ENCODE data around the gene ITPRID1.
A peak's percentile ranks its signal among the peaks of the same experiment; 100 is the strongest.
"Not testable (repeated sequence)": the region's sequence is repeated elsewhere in the genome, so short reads cannot be mapped to it uniquely, and the experiment has no call there.

The ITPRID1 gene

GRCh38 chr7:31513790-31514189, at the start of gene ITPRID1:
ITPRID1 (plus strand) TSS chr7:31514090; CDS start chr7:31553025, 38,935 bp downstream.
- no peak for DNase-seq

- no peak for DNase-seq
These were observed 49.3 kb upstream of the ITPRID1 start for GRCh38 chr7:31464601-31465000.

GRCh38 chr7:31465285-31465684, 48.6 kb upstream of the ITPRID1 start:
- no peak for DNase-seq

GRCh38 chr7:31466036-31466435, 47.9 kb upstream of the ITPRID1 start:
- DNase-seq = no peak

- not testable (repeated sequence) for DNase-seq
These were observed 43.0 kb upstream of the ITPRID1 start for GRCh38 chr7:31470883-31471282.

- DNase-seq = no peak
These were observed 38.5 kb upstream of the ITPRID1 start for GRCh38 chr7:31475368-31475767.

GRCh38 chr7:31476073-31476745, 37.7 kb upstream of the ITPRID1 start:
- no peak for DNase-seq

- no peak for DNase-seq
These were observed 36.8 kb upstream of the ITPRID1 start for GRCh38 chr7:31476941-31477677.

- DNase-seq = no peak
These were observed 35.9 kb upstream of the ITPRID1 start for GRCh38 chr7:31478018-31478417.

- no peak for DNase-seq
These were observed 35.2 kb upstream of the ITPRID1 start for GRCh38 chr7:31478721-31479120.

GRCh38 chr7:31487071-31487470, 26.8 kb upstream of the ITPRID1 start:
- DNase-seq = no peak

- no peak for DNase-seq
These were observed 26.4 kb upstream of the ITPRID1 start for GRCh38 chr7:31487476-31487875.

- DNase-seq = peak; percentile 30 to 41
These were observed 25.2 kb upstream of the ITPRID1 start for GRCh38 chr7:31488562-31489203.

- DNase-seq = no peak
These were observed 23.0 kb upstream of the ITPRID1 start for GRCh38 chr7:31490796-31491314.

GRCh38 chr7:31492086-31492485, 21.8 kb upstream of the ITPRID1 start:
- no peak for DNase-seq

GRCh38 chr7:31493714-31494181, 20.1 kb upstream of the ITPRID1 start:
- DNase-seq = no peak

- DNase-seq = no peak
These were observed 19.5 kb upstream of the ITPRID1 start for GRCh38 chr7:31494421-31494820.

- no peak for DNase-seq
These were observed 18.2 kb upstream of the ITPRID1 start for GRCh38 chr7:31495653-31496052.

GRCh38 chr7:31497516-31497915, 16.4 kb upstream of the ITPRID1 start:
- no peak for DNase-seq

- DNase-seq = no peak
These were observed 13.2 kb upstream of the ITPRID1 start for GRCh38 chr7:31500656-31501055.

GRCh38 chr7:31508823-31509222, 5.1 kb upstream of the ITPRID1 start:
- DNase-seq = no peak

- DNase-seq = no peak
These were observed 1.7 kb upstream of the ITPRID1 start for GRCh38 chr7:31512166-31512565.

- no peak for DNase-seq
These were observed 3.0 kb downstream of the ITPRID1 start for GRCh38 chr7:31516680-31517502.

Data from stimulated activated CD4-positive, alpha-beta T cell treated with anti-CD3 and anti-CD28 coated beads, Interleukin-2, amount 100 ng/mL, for 48 hours (primary cell).